ENCODE measurements around the gene TWIST2.

DNA sequence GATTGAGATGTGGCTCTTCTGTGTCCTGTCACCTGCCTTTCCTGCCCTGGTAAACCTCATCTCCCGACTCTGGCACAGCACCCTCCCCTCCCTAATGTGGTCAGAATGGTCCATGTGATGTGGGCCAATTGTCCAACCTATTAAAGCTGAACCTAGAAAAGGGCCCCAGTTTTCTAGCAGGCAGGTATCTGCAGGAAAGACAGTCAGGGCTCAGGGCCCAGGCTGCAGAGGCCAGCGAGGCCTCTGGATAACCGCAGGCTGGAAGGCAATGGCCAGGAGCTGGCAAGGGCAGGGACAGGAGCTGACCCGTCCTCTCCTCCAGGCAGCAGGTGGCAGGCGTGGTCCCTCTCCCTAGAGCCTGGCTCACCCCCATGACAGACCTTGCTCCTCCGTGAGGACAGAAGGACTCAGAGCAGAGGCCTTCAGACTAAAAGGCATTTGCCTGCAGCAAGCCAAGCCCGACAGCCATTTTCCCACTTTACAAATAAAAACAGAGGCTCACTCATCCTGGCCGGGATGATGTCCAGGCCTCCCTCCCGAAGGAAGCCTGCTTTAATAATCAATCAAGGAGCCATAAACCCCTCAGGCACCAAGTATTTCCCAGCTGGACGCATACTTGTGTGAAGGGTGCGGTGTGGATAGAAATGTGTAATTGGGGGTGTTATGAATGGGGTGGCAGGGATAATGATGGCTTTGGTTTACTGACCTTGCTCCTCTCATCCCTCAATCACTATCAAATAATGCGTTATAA lies 107.1 kb downstream of the TWIST2 start:
- TF ChIP-seq, protein P1, sequence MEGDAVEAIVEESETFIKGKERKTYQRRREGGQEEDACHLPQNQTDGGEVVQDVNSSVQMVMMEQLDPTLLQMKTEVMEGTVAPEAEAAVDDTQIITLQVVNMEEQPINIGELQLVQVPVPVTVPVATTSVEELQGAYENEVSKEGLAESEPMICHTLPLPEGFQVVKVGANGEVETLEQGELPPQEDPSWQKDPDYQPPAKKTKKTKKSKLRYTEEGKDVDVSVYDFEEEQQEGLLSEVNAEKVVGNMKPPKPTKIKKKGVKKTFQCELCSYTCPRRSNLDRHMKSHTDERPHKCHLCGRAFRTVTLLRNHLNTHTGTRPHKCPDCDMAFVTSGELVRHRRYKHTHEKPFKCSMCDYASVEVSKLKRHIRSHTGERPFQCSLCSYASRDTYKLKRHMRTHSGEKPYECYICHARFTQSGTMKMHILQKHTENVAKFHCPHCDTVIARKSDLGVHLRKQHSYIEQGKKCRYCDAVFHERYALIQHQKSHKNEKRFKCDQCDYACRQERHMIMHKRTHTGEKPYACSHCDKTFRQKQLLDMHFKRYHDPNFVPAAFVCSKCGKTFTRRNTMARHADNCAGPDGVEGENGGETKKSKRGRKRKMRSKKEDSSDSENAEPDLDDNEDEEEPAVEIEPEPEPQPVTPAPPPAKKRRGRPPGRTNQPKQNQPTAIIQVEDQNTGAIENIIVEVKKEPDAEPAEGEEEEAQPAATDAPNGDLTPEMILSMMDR (IDR thresholded peaks at IDR 0.05; ENCODE audit: low read length): no peak
- TF ChIP-seq EZH2 (IDR thresholded peaks at IDR 0.05; ENCODE audit: borderline replicate concordance, low read length): no peak

All from OCI-LY1 (cell line).